WERI-Rb-1 (cell line): ENCODE results near the gene ABCB11.
A peak's percentile ranks its signal among the peaks of the same experiment; 100 is the strongest.

ENCODE experiments used
- DNase-seq: peaks from one replicate; pipeline ENCODE4 v3.0.0-alpha.2; 2020
- H3K27ac ChIP-seq: fragments of 250-450 bp; sonication (Bioruptor Pico); 2 replicates; pipeline ENCODE4 v1.5.1; 2020; ENCODE audit warnings: mild to moderate bottlenecking, moderate library complexity
- H3K27me3 ChIP-seq: fragments of 250-450 bp; sonication (Bioruptor Pico); 2 replicates; pipeline ENCODE4 v1.5.1; 2021; ENCODE audit warnings: mild to moderate bottlenecking, low read depth, moderate library complexity; ENCODE audit not compliant: insufficient read depth, severe bottlenecking
- H3K36me3 ChIP-seq: fragments of 250-450 bp; sonication (Bioruptor Pico); 2 replicates; pipeline ENCODE4 v1.5.1; 2020; ENCODE audit warnings: mild to moderate bottlenecking, moderate library complexity
- H3K4me3 ChIP-seq: 2 replicates; pipeline ENCODE4 v1.5.1; 2011; ENCODE audit warnings: low read depth, mild to moderate bottlenecking, control low read depth, low read length
- H3K9me3 ChIP-seq: fragments of 250-450 bp; sonication (Bioruptor Pico); 2 replicates; pipeline ENCODE4 v1.5.1; 2021; ENCODE audit warnings: mild to moderate bottlenecking, moderate library complexity; ENCODE audit not compliant: severe bottlenecking
- CTCF ChIP-seq: IDR thresholded peaks from 2 replicates; pipeline ENCODE4 v1.5.1; 2011; ENCODE audit warnings: low read depth, mild to moderate bottlenecking, control low read depth, inconsistent platforms, low read length

ABCB11 gene

GRCh38 chr2:168951871-168952270, 79.3 kb downstream of the ABCB11 start:
- Histone ChIP-seq H3K9me3 (no peaks in the 10 kb centered on the region), H3K27ac (no peak overlapping the region), H3K36me3 (no peaks in the 10 kb centered on the region), H3K4me3 (no peak overlapping the region), H3K27me3 (peaks cover 5% of the 10 kb centered on the region)
- no peak for TF ChIP-seq CTCF
- DNase-seq = no peak

- no peak overlapping the region for H3K4me3 ChIP-seq
- TF ChIP-seq CTCF = no peak
- H3K9me3 ChIP-seq = no peaks in the 10 kb centered on the region
- no peak overlapping the region for H3K27ac ChIP-seq
- no peaks in the 10 kb centered on the region for H3K36me3 ChIP-seq
- no peaks in the 10 kb centered on the region for H3K27me3 ChIP-seq
- no peak for DNase-seq
These were observed 81.8 kb downstream of the ABCB11 start for GRCh38 chr2:168949324-168949723.

- TF ChIP-seq CTCF = peak; percentile 54
- Histone ChIP-seq H3K27me3 (no peaks in the 10 kb centered on the region), H3K4me3 (no peak overlapping the region), H3K9me3 (no peaks in the 10 kb centered on the region), H3K27ac (no peak overlapping the region), H3K36me3 (no peaks in the 10 kb centered on the region)
- DNase-seq = no peak
These were observed 82.4 kb downstream of the ABCB11 start for GRCh38 chr2:168948621-168949212.

GRCh38 chr2:168945508-168945907, 85.6 kb downstream of the ABCB11 start:
- no peak overlapping the region for H3K4me3 ChIP-seq
- no peak for DNase-seq
- H3K36me3 ChIP-seq = no peaks in the 10 kb centered on the region
- TF ChIP-seq CTCF = no peak
- no peaks in the 10 kb centered on the region for H3K27me3 ChIP-seq
- no peak overlapping the region for H3K27ac ChIP-seq
- no peaks in the 10 kb centered on the region for H3K9me3 ChIP-seq

- no peak overlapping the region for H3K4me3 ChIP-seq
- TF ChIP-seq CTCF = 0 out of 2 replicates have a peak, but pooled peaks have one; percentile 2
- H3K36me3 ChIP-seq = no peaks in the 10 kb centered on the region
- no peak overlapping the region for H3K27ac ChIP-seq
- H3K9me3 ChIP-seq = no peaks in the 10 kb centered on the region
- DNase-seq = no peak
- no peaks in the 10 kb centered on the region for H3K27me3 ChIP-seq
These were observed 87.1 kb downstream of the ABCB11 start for GRCh38 chr2:168944065-168944464.

GRCh38 chr2:168941297-168941696, 89.8 kb downstream of the ABCB11 start:
- no peaks in the 10 kb centered on the region for H3K9me3 ChIP-seq
- no peaks in the 10 kb centered on the region for H3K36me3 ChIP-seq
- TF ChIP-seq CTCF = no peak
- no peak overlapping the region for H3K27ac ChIP-seq
- no peak for DNase-seq
- H3K4me3 ChIP-seq = no peak overlapping the region
- H3K27me3 ChIP-seq = no peaks in the 10 kb centered on the region
